HG03439 (cell line): ENCODE data around the gene RBM15.

Experiments used
- ATAC-seq: cut with Tn5 transposase; IDR thresholded peaks from one replicate; pipeline ENCODE4 v1.9.1; 2021; ENCODE audit warnings: mild to moderate bottlenecking, moderate library complexity; ENCODE audit not compliant: unreplicated experiment

The RBM15 gene

GRCh38 chr1:110338886-110339406, at the start of gene RBM15:
Gene RBM15 (plus strand): TSS chr1:110339377. CDS start chr1:110339406, 29 bp downstream.
- peak; percentile 71 for ATAC-seq

DNA sequence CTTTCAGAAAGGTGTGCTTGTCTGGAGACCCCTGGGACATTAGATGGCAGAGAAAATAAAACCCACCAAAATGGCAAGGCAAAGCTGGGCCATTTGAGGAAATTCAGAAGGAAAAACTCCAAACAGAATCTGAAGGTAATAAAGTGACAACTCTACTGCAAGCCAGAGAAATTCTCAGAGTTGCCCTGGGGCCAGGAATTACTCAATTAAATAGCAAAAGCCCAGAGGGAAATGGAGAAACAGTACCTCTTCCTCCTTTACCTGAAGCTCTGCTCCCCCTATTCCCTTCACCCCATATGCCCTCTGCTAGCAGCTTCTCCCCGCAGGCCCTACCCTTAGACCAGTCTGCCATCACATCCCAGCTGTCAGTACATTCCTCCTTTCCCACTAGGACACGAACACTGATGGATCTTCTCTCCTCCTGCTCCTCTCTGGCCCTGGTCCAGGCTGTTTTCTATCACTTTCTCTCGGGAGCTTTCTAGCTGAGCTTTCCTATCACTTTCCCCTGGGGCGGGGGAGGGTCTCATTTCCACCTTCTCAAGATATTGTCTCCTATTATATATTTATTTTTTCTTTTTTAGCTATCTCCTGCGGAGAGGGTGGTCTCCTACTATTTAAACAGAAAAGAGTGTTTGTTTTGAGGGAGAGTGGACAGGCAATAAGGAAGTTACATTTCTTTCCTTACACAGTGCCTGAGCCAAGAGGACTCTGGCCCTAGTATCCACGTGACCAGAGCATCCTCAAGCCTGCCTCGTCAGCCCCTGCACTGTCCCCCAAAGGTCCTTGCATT, 47.7 kb upstream of the RBM15 start:
- no peak for ATAC-seq

GRCh38 chr1:110292031-110292741, 47.0 kb upstream of the RBM15 start:
- no peak for ATAC-seq

DNA sequence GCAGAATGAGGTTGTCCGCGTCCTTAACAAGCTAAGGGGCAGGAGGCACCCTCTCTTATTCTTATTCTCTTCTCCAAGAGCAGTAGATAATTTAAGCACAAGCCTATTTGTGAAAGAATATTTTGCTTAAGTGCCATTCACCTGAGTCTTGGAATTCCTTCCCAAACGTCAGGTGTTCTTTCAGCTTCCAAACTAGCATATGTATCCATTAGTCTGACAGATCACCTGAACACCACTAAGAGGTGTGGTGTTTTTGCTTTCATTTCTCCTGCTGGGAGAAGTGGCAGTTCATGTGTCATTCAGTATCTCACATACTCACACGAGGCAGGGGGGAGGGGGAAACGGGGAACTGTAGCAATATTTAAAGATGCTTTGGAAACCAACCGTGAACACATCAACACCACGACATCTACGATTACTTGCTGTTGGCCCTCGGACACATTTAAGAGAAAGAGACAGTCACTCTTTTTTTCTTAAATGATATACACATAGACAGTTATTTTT, 45.5 kb upstream of the RBM15 start:
- no peak for ATAC-seq

GRCh38 chr1:110294308-110294707, 44.9 kb upstream of the RBM15 start:
- no peak for ATAC-seq

DNA sequence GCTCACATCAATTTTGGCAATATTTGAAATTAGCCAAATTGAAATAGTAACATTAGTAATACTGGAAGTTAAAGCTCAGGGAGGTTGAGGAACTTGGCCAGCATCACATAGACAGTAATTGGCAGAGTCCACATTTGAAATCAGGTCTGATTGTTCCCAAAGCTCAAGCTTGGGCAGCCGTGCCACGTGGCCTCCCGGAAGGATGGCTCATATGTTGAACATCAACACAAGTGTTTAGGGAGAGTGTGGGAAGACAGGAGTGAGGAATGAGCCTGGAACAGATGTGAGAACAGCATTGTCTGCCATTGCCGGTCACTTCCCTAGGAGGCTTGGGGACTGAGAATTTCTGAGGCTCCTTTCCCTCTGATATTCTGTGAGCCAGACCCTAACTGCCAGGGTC, 40.2 kb upstream of the RBM15 start:
- no peak for ATAC-seq

DNA sequence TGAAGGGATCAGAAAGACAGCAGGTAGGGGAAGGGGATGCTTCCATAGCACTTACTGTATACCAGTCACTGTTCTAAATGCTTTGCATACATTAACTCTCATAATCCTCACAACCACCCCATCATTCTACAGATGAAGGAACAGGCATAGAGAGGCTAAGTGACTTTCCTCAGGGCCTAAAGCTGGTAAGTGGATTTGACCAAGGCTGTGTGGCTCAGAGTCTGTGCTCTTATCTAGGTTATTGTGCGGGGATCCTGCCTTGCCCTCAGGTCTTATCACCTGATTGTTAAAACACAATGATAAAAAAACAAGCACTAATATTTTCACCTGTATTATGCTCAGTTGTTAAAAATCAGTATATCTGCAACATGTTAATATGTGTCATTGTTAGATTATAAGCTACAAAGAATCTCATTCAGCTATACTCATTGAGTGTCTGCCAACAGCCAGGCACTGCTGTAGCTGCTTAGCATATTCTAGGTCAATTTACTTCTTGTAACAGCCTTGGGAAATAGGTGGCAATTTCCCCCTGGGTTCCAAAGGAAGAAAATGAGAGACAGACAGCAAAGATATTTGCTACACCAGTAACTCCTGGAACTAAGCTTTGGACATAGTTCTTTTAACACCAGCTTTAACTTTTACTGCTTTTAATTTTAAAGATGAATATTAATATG, 38.6 kb upstream of the RBM15 start:
- ATAC-seq, result no peak

DNA sequence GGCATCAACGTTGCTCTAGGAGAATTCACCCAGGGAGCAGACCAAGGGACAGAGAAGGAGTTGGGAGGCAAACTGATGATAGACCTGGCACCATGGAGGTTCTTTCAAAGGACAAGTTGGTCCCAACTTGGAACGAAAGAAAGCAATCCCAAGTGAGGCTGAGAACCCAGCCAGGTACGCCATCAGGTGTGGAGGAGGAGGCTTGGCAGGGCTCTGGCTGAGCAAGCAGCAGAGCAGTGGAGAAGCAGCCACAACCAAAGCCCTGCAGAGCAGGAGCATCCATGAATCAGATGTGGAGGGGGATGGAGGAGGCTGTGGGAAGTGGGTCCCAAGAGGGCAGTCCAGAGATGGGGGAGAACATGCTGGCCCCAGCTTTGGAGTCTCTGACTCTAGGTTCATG, 36.3 kb upstream of the RBM15 start:
- no peak for ATAC-seq

DNA sequence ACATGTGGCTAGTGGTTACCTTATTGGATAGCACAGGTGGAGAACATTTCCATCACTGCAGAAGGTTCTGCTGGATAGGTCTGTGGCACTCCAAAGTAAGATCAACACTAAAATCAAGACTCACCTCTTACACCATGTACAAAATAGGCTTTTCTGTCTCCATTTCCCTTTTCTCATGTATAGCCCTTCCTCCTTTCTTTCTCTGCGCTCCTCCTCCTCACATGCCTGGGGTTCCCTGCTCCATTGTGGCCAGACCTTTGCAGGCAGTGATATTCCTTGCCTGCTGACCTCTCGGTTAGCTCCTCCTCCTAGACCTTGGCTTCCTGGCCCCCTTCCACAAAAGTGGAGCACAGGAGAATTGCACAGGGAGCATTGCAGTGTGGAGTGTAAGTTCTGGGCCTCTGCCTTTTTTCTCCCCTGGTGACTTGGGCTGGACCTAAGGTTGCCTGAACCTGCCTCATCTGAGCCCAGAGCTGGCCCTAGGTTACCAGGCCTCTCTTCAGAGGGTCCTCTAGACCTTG, 33.2 kb upstream of the RBM15 start:
- ATAC-seq, result no peak

DNA sequence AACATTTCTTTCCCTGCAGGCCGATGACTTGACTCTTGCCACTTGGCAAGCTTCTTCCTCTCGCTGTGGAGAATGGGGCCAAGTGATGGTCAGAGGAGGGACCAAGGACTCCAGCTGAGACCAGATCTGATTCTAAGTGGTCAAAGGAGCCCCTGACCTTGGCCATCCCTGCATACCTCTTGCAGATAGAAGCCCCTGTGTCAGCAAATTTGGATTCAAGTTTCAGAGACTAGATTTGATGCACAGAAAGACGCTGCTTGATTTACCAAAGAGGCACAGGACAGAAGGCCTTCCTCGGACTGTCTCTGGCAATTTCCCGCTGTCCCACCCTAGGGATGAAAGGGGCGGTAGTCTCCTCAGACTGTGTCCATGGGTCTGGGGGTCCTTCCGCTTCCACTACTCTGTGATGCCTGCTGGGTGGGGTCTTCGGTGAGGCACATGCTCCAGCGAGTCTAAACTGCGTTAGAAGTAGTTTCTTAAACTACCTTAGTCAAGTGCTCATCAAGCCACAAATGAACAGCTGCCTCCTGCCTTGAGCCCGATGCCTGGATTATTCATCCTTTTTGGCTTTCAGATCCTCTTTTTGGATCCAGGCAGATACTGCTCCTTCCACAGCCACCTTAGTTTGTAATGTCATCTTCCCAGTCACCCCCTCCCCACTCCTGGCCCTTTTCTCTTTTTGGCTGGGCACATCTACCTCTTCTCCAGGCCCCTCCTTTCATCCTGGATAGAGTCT, 31.8 kb upstream of the RBM15 start:
- no peak for ATAC-seq

DNA sequence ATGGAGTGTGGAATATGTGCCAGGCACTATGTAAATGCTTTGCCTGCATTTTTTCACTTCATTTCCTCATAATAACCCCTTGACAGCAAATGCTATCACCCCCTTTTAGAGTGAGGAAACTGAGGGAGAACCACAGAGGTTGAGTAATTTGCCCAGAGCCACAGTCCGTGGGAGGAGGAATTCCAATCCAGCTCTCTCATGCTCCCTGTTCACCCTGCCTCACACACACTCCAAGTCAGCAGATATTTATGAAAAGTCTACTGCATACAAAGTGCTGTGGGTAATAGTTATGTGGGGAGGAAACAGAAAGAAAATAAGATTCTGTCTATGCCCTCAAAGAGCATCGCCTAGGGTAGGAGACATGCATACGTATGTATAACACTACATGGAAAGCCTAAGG, 30.9 kb upstream of the RBM15 start:
- no peak for ATAC-seq

DNA sequence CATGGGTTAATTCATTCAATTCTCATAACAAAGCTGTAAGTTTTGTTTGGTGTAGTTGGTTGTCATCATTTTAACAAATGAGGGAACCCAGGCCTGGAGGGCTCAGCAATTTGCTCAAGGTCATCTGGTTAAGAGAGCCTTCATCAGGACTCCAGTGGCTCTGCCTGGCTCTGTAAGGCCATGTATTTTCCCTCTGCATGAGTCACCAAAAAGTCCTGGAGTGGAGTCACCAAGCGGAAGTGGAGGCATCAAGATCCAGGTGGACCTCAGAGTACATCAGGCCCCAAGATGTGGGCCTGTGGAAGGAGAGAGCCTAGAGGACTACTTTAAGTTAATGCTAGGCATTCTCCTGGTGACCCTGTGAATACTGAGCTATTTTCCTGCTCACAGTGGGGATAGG, 30.0 kb upstream of the RBM15 start:
- no peak for ATAC-seq

DNA sequence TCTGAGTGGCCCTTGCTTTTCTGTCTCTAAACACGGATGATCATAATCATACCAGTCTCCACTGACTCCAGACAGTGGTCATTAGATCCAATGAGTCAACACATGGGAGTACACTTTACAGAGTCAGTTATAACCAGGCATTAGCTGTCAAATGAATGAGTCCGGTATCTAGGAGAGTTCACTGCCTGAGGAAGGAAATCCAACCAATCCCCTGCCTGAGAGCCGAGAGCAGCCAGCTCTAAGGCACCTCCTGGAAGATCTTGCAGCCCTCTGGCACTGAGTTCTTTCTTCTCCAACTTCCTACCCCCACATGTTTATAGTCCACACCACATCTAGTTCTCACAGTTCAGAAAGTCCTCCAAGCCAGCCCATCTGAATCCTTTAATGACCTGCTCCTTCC, 29.4 kb upstream of the RBM15 start:
- no peak for ATAC-seq

GRCh38 chr1:110310300-110310699, 28.9 kb upstream of the RBM15 start:
- no peak for ATAC-seq

DNA sequence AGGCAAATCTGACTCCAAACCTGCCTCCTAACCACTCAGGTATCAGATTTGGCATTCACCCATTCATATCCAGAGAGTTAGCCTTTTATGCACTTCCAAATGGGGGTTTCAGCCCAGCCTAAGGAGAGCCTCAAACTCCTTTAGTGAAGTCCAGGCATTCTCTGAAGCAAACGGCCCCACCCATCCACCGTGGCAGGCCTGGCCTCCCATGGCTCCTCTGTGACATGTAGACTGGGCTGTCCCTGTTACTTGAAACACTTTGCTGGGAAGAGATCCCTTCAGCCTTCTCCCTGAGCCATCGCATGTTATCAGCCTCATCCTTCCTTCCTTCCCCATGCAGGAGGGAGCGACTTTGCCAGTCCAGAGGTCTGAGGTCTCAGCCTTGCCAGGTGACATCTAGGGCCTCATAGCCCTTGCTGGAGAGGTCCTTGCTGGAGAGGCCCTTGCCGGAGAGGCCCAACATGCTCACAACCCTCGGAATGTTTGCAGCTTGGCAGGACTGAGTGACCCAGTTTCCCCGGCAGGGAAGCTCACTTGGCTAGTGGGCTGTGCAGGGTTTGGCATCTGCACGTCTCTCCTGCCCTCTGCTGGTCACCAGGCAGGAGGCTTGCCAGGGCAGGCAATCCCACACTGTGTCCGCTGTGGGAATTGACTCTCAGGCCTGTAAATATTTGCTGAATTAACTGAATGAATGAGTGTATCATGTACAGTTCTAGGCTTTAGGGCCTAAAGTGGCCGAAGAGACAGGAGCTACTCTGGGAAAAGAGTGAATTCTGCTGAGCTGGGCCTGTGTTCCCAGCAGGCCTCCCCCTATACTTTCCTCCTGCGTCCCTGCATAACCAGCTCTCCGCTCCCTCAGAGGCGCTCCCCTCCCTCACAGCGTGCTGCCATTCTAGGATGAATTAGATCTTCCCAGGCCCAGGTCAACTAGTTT, 26.7 kb upstream of the RBM15 start:
- ATAC-seq, result no peak

DNA sequence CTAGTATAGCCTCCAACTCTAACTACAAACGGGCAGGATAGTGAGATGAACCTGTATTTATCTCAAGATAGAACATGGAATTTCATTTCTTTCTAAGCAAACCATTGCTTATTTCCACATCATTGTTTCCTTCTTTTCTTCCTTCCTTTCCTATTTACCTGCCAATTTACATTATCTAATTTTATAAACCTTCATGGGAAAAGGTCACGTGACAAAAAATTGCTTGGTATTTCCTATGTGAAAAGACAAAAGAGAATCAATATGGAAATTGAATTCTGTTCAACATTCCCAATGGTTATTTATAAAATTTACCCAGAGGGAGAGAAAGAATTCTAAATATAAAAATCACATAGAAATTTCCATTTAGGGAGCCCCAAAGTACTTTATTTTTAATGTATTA, 22.4 kb upstream of the RBM15 start:
- ATAC-seq, result no peak

DNA sequence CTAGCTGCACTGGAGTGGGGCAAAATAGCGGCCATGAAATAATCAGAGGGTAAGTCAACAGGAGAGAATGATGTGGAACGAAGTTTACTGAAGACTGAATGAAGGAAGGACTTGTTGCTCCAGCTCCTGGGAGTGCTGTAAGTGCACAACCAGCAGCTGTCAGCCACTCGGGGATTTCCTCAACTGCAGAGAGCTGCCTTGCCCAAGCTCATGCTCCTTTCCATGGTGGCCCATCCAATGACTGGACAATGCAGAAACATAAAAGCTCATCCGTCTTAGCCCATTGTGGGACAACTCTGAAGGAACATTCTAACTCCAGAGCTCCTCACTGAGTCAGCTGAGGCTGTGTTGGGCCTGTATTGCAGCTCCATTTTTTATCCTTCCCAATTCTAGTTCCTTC, 21.1 kb upstream of the RBM15 start:
- no peak for ATAC-seq

- ATAC-seq, result no peak
These were observed 19.6 kb upstream of the RBM15 start for GRCh38 chr1:110319332-110320167.

GRCh38 chr1:110320168-110320518, 19.0 kb upstream of the RBM15 start:
- ATAC-seq, result no peak
